Loucy (cell line): Measurements from ENCODE around the gene HDGF.

Experiments used
- H2AFZ ChIP-seq: fragments of 200-600 bp; sonication (generic); 2 replicates; pipeline ENCODE4 v1.6.0; 2016; ENCODE audit warnings: antibody characterized with exemption, mild to moderate bottlenecking, low read length, moderate library complexity
- H3F3A ChIP-seq: fragments of 200-600 bp; 2 replicates; pipeline ENCODE4 v1.6.0; 2016; ENCODE audit warnings: antibody characterized with exemption, low read depth, mild to moderate bottlenecking
- H3K27me3 ChIP-seq: fragments of 200-600 bp; sonication (generic); 2 replicates; pipeline ENCODE4 v1.6.1; 2014; ENCODE audit warnings: low read length, mild to moderate bottlenecking; ENCODE audit not compliant: insufficient read depth, poor library complexity, severe bottlenecking
- H3K36me3 ChIP-seq: fragments of 200-600 bp; sonication (generic); 2 replicates; pipeline ENCODE4 v1.6.1; 2016; ENCODE audit warnings: low read length; ENCODE audit not compliant: insufficient read depth
- H3K4me1 ChIP-seq: fragments of 200-600 bp; sonication (generic); 2 replicates; pipeline ENCODE4 v1.5.1; 2014; ENCODE audit warnings: low read length, mild to moderate bottlenecking; ENCODE audit not compliant: insufficient read depth, poor library complexity, severe bottlenecking
- H3K4me2 ChIP-seq: fragments of 200-600 bp; sonication (generic); 2 replicates; pipeline ENCODE4 v1.6.0; 2014; ENCODE audit warnings: antibody characterized with exemption, low read length, low read depth, mild to moderate bottlenecking; ENCODE audit not compliant: poor library complexity, severe bottlenecking
- H3K4me3 ChIP-seq: fragments of 200-600 bp; sonication (generic); 2 replicates; pipeline ENCODE4 v1.5.1; 2014; ENCODE audit warnings: low read length, mild to moderate bottlenecking, mixed read lengths; ENCODE audit not compliant: poor library complexity, severe bottlenecking
- H3K79me2 ChIP-seq: fragments of 200-600 bp; sonication (generic); 2 replicates; pipeline ENCODE4 v1.6.1; 2014; ENCODE audit warnings: low read length; ENCODE audit not compliant: insufficient read depth
- H3K9ac ChIP-seq: fragments of 200-600 bp; sonication (generic); 2 replicates; pipeline ENCODE4 v1.6.0; 2014; ENCODE audit warnings: mild to moderate bottlenecking, low read depth, low read length, moderate library complexity; ENCODE audit not compliant: poor library complexity, severe bottlenecking
- H3K9me2 ChIP-seq: fragments of 200-600 bp; sonication (generic); replicated peaks from 2 replicates; pipeline ENCODE4 v1.6.1; 2016; ENCODE audit warnings: low read depth, low read length, mixed read lengths
- H3K9me3 ChIP-seq: fragments of 200-600 bp; sonication (generic); 2 replicates; pipeline ENCODE4 v1.6.1; 2014; ENCODE audit warnings: mild to moderate bottlenecking, antibody characterized with exemption, low read length, low read depth; ENCODE audit not compliant: insufficient read depth
- H4K20me1 ChIP-seq: fragments of 200-600 bp; sonication (generic); 2 replicates; pipeline ENCODE4 v1.6.0; 2014; ENCODE audit warnings: antibody characterized with exemption, low read length, mild to moderate bottlenecking; ENCODE audit not compliant: insufficient read depth, poor library complexity, severe bottlenecking
- CTCF ChIP-seq: fragments of 200-600 bp; sonication (generic); conservative IDR thresholded peaks from 2 replicates; pipeline ENCODE4 v1.5.1; 2014; ENCODE audit warnings: mild to moderate bottlenecking, antibody characterized with exemption, low read length
- EZH2phosphoT487 ChIP-seq: fragments of 200-600 bp; IDR thresholded peaks from 2 replicates; pipeline ENCODE4 v1.6.1; 2018; ENCODE audit warnings: antibody characterized with exemption, mild to moderate bottlenecking, moderate library complexity, borderline replicate concordance

HDGF gene

GRCh38 chr1:156700736-156701531 is 50.5 kb downstream of the HDGF start:
- H3K79me2 ChIP-seq: no peaks in the 10 kb centered on the region
- H3F3A ChIP-seq: no peaks in the 10 kb centered on the region
- no peaks in the 10 kb centered on the region for H3K9me3 ChIP-seq
- peaks cover 7% of the 10 kb centered on the region for H3K4me1 ChIP-seq
- H3K9ac ChIP-seq: no peak overlapping the region
- no peak overlapping the region for H3K4me2 ChIP-seq
- no peak for TF ChIP-seq CTCF
- no peak for TF ChIP-seq EZH2phosphoT487
- H2AFZ ChIP-seq: no peak overlapping the region
- no peaks in the 10 kb centered on the region for H4K20me1 ChIP-seq
- no peaks in the 10 kb centered on the region for H3K9me2 ChIP-seq
- no peaks in the 10 kb centered on the region for H3K27me3 ChIP-seq
- no peak overlapping the region for H3K4me3 ChIP-seq
- no peaks in the 10 kb centered on the region for H3K36me3 ChIP-seq

- TF ChIP-seq EZH2phosphoT487: no peak
- TF ChIP-seq CTCF: no peak
- H3K4me1 ChIP-seq: peaks cover 3% of the 10 kb centered on the region
- no peaks in the 10 kb centered on the region for H3K27me3 ChIP-seq
- H3K36me3 ChIP-seq: no peaks in the 10 kb centered on the region
- no peaks in the 10 kb centered on the region for H3K9me2 ChIP-seq
- H3K9me3 ChIP-seq: no peaks in the 10 kb centered on the region
- H3K4me2 ChIP-seq: no peak overlapping the region
- no peaks in the 10 kb centered on the region for H4K20me1 ChIP-seq
- H3K4me3 ChIP-seq: no peak overlapping the region
- no peaks in the 10 kb centered on the region for H3F3A ChIP-seq
- no peaks in the 10 kb centered on the region for H3K79me2 ChIP-seq
- H2AFZ ChIP-seq: no peak overlapping the region
- no peak overlapping the region for H3K9ac ChIP-seq
These were observed 52.5 kb downstream of the HDGF start for GRCh38 chr1:156698995-156699394.

GRCh38 chr1:156697481-156697880 is 54.0 kb downstream of the HDGF start:
- H3K4me3 ChIP-seq: no peak overlapping the region
- TF ChIP-seq CTCF (no peak), EZH2phosphoT487 (no peak)
- no peaks in the 10 kb centered on the region for H3K36me3 ChIP-seq
- H3F3A ChIP-seq: no peaks in the 10 kb centered on the region
- no peak overlapping the region for H3K9ac ChIP-seq
- no peak overlapping the region for H3K4me2 ChIP-seq
- no peaks in the 10 kb centered on the region for H3K9me2 ChIP-seq
- H3K79me2 ChIP-seq: no peaks in the 10 kb centered on the region
- no peaks in the 10 kb centered on the region for H4K20me1 ChIP-seq
- H3K9me3 ChIP-seq: no peaks in the 10 kb centered on the region
- H2AFZ ChIP-seq: no peak overlapping the region
- H3K27me3 ChIP-seq: no peaks in the 10 kb centered on the region
- peaks cover 17% of the 10 kb centered on the region for H3K4me1 ChIP-seq
